Measurements from ENCODE around the gene UFSP1. TPM values are rescaled to one million over a fixed set of nuclear protein-coding genes. Genes with fewer than 3 reads are reported as not detected.

The UFSP1 gene
- total RNA-seq, 6 experiments from 2014 or later: 1.0 to 3.4 (median 2.1) TPM

- WGBS (ENCODE audit: insufficient coverage, low coverage, low lambda C conversion rate, missing lambda C conversion rate): 7% methylated on average over 10 of the region's 10 CpGs
Observed at GRCh38 chr7:100863406-100863950, 26.0 kb downstream of the UFSP1 start.

DNA sequence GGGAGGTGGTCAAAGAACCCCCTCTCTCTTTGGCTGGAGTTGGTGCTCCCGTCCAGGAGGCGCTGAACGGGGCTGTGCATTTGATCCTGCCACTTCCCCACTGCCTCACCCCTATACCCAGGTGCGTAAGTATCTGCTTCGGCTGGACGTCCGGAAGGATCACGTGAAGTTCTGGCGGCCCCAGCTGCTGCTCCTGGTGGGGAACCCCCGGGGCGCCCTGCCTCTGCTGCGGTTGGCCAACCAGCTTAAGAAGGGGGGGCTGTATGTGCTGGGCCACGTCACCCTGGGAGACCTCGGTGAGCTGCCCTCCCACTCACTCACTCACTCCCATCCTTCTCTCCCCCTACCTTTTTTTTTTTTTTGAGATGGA, 27.9 kb downstream of the UFSP1 start:
- DNase-seq: no peak
- Histone ChIP-seq H3K9me3 (no peaks in the 10 kb centered on the region), H3K4me1 (peaks cover 0 to 17% (median 3%) of the 10 kb centered on the region in 4 donors), H3K27ac (no peak overlapping the region), H3K27me3 (no peaks in the 10 kb centered on the region), H3K36me3 (peaks cover 0 to 6% (median 0%) of the 10 kb centered on the region in 4 donors), H3K4me3 (no peak overlapping the region)
- intact Hi-C loops (cut with DNase I): no loop called here
- no peak for TF ChIP-seq POLR2A (IDR thresholded peaks at IDR 0.05)
- TF ChIP-seq, protein P1, sequence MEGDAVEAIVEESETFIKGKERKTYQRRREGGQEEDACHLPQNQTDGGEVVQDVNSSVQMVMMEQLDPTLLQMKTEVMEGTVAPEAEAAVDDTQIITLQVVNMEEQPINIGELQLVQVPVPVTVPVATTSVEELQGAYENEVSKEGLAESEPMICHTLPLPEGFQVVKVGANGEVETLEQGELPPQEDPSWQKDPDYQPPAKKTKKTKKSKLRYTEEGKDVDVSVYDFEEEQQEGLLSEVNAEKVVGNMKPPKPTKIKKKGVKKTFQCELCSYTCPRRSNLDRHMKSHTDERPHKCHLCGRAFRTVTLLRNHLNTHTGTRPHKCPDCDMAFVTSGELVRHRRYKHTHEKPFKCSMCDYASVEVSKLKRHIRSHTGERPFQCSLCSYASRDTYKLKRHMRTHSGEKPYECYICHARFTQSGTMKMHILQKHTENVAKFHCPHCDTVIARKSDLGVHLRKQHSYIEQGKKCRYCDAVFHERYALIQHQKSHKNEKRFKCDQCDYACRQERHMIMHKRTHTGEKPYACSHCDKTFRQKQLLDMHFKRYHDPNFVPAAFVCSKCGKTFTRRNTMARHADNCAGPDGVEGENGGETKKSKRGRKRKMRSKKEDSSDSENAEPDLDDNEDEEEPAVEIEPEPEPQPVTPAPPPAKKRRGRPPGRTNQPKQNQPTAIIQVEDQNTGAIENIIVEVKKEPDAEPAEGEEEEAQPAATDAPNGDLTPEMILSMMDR (IDR thresholded peaks at IDR 0.05): no peak
- 93% methylated on average over 6 of the region's 14 CpGs for WGBS (ENCODE audit: insufficient coverage, low coverage, low lambda C conversion rate, missing lambda C conversion rate)
- ATAC-seq: no peak

More at GRCh38 chr7:100863406-100863950, 26.0 kb downstream of the UFSP1 start:
- TF ChIP-seq, protein P1 (IDR thresholded peaks at IDR 0.05): no peak
- Histone ChIP-seq H3K36me3 (peaks cover 0 to 6% (median 0%) of the 10 kb centered on the region in 4 donors), H3K27me3 (no peaks in the 10 kb centered on the region), H3K4me1 (peaks cover 0 to 24% (median 7%) of the 10 kb centered on the region in 4 donors), H3K4me3 (no peak overlapping the region), H3K27ac (no peak overlapping the region), H3K9me3 (no peaks in the 10 kb centered on the region)
- intact Hi-C loops (cut with DNase I): no loop called here
- DNase-seq (peak; percentile 76 to 90 (median 81)), ATAC-seq (peak; percentile 67 to 73 (median 72))

DNA sequence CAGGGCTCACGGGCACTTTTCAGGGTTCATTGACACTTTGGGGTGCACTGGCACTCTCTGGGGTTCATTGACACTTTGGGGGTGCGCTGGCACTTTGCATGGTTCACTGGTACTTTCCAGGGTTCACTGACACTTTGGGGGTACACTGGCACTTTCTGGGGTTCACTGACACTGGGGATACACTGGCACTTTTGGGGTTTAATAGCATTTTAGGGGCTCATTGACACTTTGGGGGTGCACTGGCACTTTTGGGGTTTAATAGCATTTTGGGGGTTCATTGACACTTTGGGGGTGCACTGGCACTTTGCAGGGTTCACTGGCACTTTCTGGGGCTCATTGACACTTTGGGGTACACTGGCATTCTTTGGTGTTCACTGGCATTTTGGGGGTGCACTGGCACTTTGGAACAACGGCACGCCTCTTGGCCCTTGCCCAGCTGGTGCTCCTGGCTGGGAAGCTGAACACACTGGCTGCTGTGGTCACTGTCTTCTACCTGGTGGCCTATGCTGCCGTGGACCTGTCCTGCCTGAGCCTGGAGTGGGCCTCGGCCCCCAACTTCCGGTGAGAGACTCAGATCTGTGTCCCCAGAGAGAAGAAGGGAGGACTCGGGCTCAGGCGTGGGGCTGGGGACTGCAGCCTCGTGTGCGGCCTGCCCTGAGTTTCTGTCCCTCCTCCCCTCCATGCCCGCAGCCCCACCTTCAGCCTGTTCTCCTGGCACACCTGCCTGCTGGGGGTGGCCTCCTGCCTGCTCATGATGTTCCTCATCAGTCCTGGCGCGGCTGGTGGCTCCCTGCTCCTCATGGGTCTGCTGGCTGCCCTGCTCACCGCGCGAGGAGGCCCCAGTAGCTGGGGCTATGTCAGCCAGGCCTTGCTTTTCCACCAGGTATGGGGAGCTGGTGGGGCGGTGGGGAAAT, 28.6 kb downstream of the UFSP1 start:
- intact Hi-C loops (cut with DNase I): no loop called here
- H3K9me3 ChIP-seq: no peaks in the 10 kb centered on the region
- no peak overlapping the region for H3K4me3 ChIP-seq
- ATAC-seq: no peak
- peaks cover 0 to 6% (median 0%) of the 10 kb centered on the region in 4 donors for H3K36me3 ChIP-seq
- H3K27ac ChIP-seq: no peak overlapping the region
- WGBS (ENCODE audit: insufficient coverage, low coverage, low lambda C conversion rate, missing lambda C conversion rate): 100% methylated on average over 6 of the region's 18 CpGs
- H3K27me3 ChIP-seq: no peaks in the 10 kb centered on the region
- DNase-seq: no peak
- H3K4me1 ChIP-seq: peaks cover 0 to 15% (median 3%) of the 10 kb centered on the region in 4 donors
- no peak for TF ChIP-seq POLR2A (IDR thresholded peaks at IDR 0.05)
- TF ChIP-seq, protein P1 (IDR thresholded peaks at IDR 0.05): no peak

GRCh38 chr7:100859856-100860255, 29.7 kb downstream of the UFSP1 start:
- intact Hi-C loops (cut with DNase I): loop anchor here in 1 of 2 donors (10.0 kb wide), 1 partner anchor 145 kb away; no protein-coding TSS in a partner anchor
- 82% methylated on average over 11 of the region's 15 CpGs for WGBS (ENCODE audit: insufficient coverage, low coverage, low lambda C conversion rate, missing lambda C conversion rate)
- peaks cover 0 to 15% (median 3%) of the 10 kb centered on the region in 4 donors for H3K4me1 ChIP-seq
- no peak overlapping the region for H3K4me3 ChIP-seq
- no peaks in the 10 kb centered on the region for H3K9me3 ChIP-seq
- no peaks in the 10 kb centered on the region for H3K27me3 ChIP-seq
- DNase-seq: peak in 1 of 3 donors; percentile 33
- TF ChIP-seq, protein P1 (IDR thresholded peaks at IDR 0.05): no peak
- no peak for TF ChIP-seq POLR2A (IDR thresholded peaks at IDR 0.05)
- H3K36me3 ChIP-seq: peaks cover 0 to 6% (median 0%) of the 10 kb centered on the region in 4 donors
- H3K27ac ChIP-seq: no peak overlapping the region
- ATAC-seq: no peak
